Uterus (tissue), 2 donors: ENCODE results near the gene RNF217.

ENCODE experiments used
- CTCF ChIP-seq, 4 experiments: fragments of 200-600 bp in 2 of 4; fragments of 450-650 bp in 2 of 4; sonication (generic) in 2 of 4; IDR thresholded peaks; one replicate each; pipeline ENCODE4 v1.5.1; 2016 to 2019; ENCODE audit warnings: antibody characterized with exemption in 4 of 4, mild to moderate bottlenecking in 2 of 4, moderate library complexity in 1 of 4
- POLR2A ChIP-seq, 2 donors: fragments of 450-650 bp; IDR thresholded peaks; one replicate each; pipeline ENCODE4 v1.6.1; 2016; ENCODE audit warnings: antibody characterized with exemption in 2 of 2, mild to moderate bottlenecking in 1 of 2, moderate library complexity in 1 of 2

DNA sequence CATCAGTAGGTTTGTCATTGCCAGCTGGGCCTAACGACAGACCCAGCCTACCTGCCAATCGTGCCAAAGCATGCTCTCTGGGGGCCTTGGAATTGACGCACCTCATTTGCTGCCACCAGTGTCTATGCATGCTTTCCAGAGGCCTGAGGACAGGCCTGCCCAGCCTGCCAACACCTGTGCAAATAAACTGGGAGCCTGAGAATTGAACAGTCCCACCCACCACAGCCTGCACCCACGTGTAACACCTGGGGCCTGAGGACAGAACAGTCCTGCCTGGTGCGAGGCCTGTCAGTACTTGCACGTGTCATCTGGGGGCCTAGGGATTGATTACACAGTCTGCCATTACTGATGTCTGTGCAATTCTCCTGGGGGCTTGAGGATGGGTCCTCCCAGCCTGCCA lies 6.2 kb upstream of the RNF217 start:
- TF ChIP-seq CTCF (IDR thresholded peaks at IDR 0.05) (no peak), POLR2A (IDR thresholded peaks at IDR 0.05) (no peak)
